Naive thymus-derived CD8-positive, alpha-beta T cell (primary cell): ENCODE data around the gene TNS3. TPM values are rescaled to one million over a fixed set of nuclear protein-coding genes. Genes with fewer than 3 reads are reported as not detected.
A peak's percentile ranks its signal among the peaks of the same experiment; 100 is the strongest.
"Not testable (repeated sequence)": the region's sequence is repeated elsewhere in the genome, so short reads cannot be mapped to it uniquely, and the experiment has no call there.

ENCODE experiments used
- ATAC-seq, 2 donors: fragments of 150-1000 bp; cut with Tn5 transposase in 1 of 2; sonication (Bioruptor Pico), chemical (Tn5 transposase) in 1 of 2; 1 replicate in 1 of 2; 2 replicates in 1 of 2; pipeline ENCODE4 v1.10.0; 2021; ENCODE audit warnings: mild to moderate bottlenecking in 2 of 2, moderate library complexity in 2 of 2
- POLR2A ChIA-PET: fragments of 350-600 bp; sonication (Branson Sonifier 250); formaldehyde crosslinking; loops from one replicate; lab custom pipeline; 2021; ENCODE audit warnings: antibody characterized with exemption; lab: Charles Lee
- DNase-seq, 10 donors: peaks; one replicate each; pipeline versions ENCODE4 v3.0.0 to v3.0.0-alpha.2; 2020 to 2022
- H3K27ac Mint-ChIP-seq, 10 donors: one replicate each; pipeline ENCODE4 v1.8.0; 2020 to 2022; ENCODE audit warnings: mild to moderate bottlenecking in 10 of 10, mixed read lengths in 10 of 10, moderate library complexity in 4 of 10, inconsistent platforms in 1 of 10
- H3K27me3 Mint-ChIP-seq, 5 donors: one replicate each; pipeline ENCODE4 v1.8.0; 2021 to 2022; ENCODE audit warnings: mixed read lengths in 5 of 5
- H3K36me3 Mint-ChIP-seq, 3 donors: one replicate each; pipeline ENCODE4 v1.8.0; 2020 to 2022; ENCODE audit warnings: mixed read lengths in 3 of 3, mild to moderate bottlenecking in 2 of 3, inconsistent platforms in 1 of 3
- H3K4me1 Mint-ChIP-seq, 4 donors: one replicate each; pipeline ENCODE4 v1.8.0; 2021 to 2022; ENCODE audit warnings: mixed read lengths in 4 of 4
- H3K4me3 Mint-ChIP-seq, 10 donors: one replicate each; pipeline ENCODE4 v1.8.0; 2020 to 2022; ENCODE audit warnings: mild to moderate bottlenecking in 10 of 10, mixed read lengths in 10 of 10, moderate library complexity in 6 of 10, inconsistent platforms in 1 of 10
- H3K9me3 Mint-ChIP-seq, 9 donors: one replicate each; pipeline ENCODE4 v1.8.0; 2020 to 2022; ENCODE audit warnings: mixed read lengths in 9 of 9, mild to moderate bottlenecking in 3 of 9, inconsistent platforms in 1 of 9, moderate library complexity in 1 of 9
- polyA plus RNA-seq, 3 donors: library from polyadenylated mRNA; unstranded; fragments of 300-500 nt; fragmentation: Illumina TruSeq; gene quantifications; one replicate each; pipeline ENCODE4 v1.2.3, GENCODE V29; 2021
- total RNA-seq, 8 experiments: library from RNA in 2 of 8; stranded (reverse) in 2 of 8; gene quantifications; one replicate each; pipeline ENCODE4 v1.2.3 and lab custom pipeline; 2021 to 2026

The TNS3 gene
- total and polyA plus RNA-seq, 5 experiments from 2014 or later: 1.2 to 1.6 TPM; not detected in 3

DNA sequence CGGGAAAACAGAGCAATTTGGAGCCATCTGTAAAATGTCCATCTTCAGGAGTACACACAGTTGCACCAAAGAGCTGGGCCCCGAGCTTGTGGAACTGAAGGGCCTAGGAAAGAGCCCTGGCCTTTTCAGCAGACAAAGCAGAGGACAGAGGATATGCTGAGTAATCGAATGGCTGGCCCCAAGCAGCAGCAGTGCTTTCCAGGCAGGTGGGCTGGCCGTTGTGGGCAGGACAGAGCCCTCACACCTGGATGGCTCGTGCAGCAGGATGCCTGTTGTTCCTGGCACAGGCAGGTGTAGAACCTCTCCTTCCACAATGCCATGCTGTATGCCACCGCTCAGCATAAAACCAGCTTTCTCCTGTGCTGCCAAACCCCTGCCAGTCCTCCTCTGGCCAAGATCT is 32.5 kb upstream of the TNS3 start:
- Mint-ChIP-seq H3K27me3 (no peaks in the 10 kb centered on the region), H3K4me3 (no peak overlapping the region), H3K4me1 (no peaks in the 10 kb centered on the region), H3K36me3 (no peaks in the 10 kb centered on the region), H3K9me3 (no peaks in the 10 kb centered on the region), H3K27ac (no peak overlapping the region)
- ATAC-seq (no peak), DNase-seq (no peak)
- POLR2A ChIA-PET: no interaction called here

DNA sequence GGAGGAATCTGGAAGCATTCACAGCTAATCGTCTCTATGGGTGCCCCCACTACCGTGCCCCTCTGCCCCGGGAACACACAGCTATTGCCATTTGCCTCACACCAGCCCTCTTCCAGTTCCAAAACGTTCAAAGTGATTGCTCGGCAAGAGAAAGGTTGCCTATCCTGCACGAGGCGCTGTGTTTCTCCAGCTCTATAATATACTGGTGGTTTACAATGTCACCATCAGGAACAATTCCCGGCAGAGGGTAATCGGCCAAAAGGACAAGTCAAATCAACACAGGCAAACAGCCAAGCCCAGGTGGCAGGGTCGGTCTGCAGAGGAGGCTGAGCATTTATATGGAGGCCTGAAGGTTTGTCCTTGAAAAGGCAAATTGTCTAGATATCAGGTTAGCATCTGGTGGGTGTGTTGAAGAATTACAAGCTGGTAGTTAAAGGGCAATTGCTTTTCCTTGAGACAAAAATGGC is 29.2 kb upstream of the TNS3 start:
- ATAC-seq: no peak
- no peaks in the 10 kb centered on the region for H3K36me3 Mint-ChIP-seq

DNA sequence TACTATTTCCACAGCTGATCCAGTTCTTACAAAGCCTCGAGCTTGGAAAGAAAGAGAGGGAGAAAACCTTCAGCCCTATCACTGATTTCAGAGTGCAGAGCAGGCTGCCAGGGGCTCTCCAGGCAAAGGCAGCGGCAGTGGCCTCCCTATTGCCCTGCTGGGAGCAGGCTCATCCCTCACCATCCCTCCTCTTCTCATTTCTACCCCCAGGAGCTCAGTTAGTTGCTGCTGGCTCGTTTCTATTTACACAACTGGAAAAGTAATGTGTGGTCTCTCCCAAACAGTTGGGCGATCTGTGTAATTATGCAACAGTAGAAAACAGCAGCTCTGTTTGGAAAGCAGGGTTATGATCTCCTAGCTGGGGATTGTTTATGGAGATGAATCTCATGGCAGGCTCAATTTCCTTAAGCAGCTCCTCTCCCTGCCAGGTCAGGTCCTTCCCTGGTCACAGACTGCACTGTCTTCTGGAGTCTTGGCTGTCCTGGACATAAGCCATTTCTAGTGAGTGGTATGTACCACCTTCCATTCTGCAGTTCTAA is 28.7 kb upstream of the TNS3 start:
- no peaks in the 10 kb centered on the region for H3K36me3 Mint-ChIP-seq
- H3K9me3 Mint-ChIP-seq: no peaks in the 10 kb centered on the region
- H3K27me3 Mint-ChIP-seq: no peaks in the 10 kb centered on the region
- H3K27ac Mint-ChIP-seq: no peak overlapping the region
- POLR2A ChIA-PET: no interaction called here
- H3K4me3 Mint-ChIP-seq: no peak overlapping the region
- no peaks in the 10 kb centered on the region for H3K4me1 Mint-ChIP-seq
- no peak for ATAC-seq
- no peak for DNase-seq

More for the DNA sequence above, 29.2 kb upstream of the TNS3 start:
- POLR2A ChIA-PET: no interaction called here
- no peak for DNase-seq
- Mint-ChIP-seq H3K9me3 (no peaks in the 10 kb centered on the region), H3K27me3 (no peaks in the 10 kb centered on the region), H3K4me1 (no peaks in the 10 kb centered on the region), H3K27ac (no peak overlapping the region), H3K4me3 (no peak overlapping the region)

DNA sequence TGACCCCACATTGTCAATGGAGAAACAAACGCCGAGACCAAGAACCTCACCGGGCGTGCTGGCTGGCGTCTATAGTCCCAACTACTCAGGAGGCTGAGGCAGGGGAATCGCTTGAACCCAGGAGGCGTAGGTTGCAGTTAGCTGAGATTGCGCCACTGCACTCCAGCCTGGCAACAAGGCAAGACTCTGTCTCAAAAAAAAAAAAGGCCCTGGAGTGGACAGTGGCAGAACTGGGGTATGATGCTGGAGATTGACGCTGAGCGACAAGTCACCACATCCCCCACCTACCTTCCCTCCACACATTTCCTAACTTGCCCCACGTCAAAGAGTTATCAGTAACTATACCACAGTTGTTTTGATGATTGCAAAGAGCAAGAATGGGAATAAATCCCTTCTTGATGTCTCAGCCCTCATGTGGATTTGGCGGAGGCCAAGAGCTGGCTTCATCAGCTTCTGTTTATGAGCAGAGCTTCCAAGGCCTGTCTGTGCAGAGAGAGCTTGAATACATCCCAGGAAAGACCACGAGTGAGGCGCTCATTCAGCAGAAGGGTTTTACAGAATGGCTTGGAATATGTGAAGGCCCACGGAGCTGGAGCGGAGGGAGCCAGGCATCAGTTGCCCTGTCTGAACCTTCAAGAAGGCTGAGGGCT is 28.0 kb upstream of the TNS3 start:
- no peak overlapping the region for H3K27ac Mint-ChIP-seq
- no peak overlapping the region for H3K4me3 Mint-ChIP-seq
- POLR2A ChIA-PET: no interaction called here
- no peaks in the 10 kb centered on the region for H3K36me3 Mint-ChIP-seq
- H3K27me3 Mint-ChIP-seq: no peaks in the 10 kb centered on the region
- no peaks in the 10 kb centered on the region for H3K9me3 Mint-ChIP-seq
- no peaks in the 10 kb centered on the region for H3K4me1 Mint-ChIP-seq
- no peak for DNase-seq
- ATAC-seq: no peak

DNA sequence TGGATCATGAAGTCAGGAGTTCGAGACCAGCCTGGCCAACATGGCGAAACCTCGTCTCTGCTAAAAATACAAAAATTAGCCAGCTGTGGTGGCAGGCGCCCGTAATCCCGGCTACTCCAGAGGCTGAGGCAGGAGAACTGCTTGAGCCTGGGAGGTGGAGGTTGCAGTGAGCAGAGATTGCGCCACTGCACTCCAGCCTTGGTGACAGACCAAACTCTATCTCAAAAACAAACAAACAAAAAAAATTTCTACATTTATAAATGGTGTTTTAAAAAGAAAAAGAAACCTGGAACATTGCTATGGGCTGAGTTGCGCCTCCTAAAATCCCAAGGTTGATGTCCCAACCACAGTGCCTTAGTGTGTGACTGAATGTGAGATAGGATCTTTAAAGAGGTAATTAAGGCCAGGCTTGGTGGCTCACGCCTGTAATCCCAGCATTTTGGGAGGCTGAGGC is 24.7 kb upstream of the TNS3 start:
- H3K9me3 Mint-ChIP-seq, H3K36me3 Mint-ChIP-seq, DNase-seq, H3K4me3 Mint-ChIP-seq, H3K27ac Mint-ChIP-seq, ATAC-seq, POLR2A ChIA-PET, H3K27me3 Mint-ChIP-seq: not testable (repeated sequence)
- peaks cover 0 to 16% (median 0%) of the 10 kb centered on the region in 4 donors for H3K4me1 Mint-ChIP-seq

DNA sequence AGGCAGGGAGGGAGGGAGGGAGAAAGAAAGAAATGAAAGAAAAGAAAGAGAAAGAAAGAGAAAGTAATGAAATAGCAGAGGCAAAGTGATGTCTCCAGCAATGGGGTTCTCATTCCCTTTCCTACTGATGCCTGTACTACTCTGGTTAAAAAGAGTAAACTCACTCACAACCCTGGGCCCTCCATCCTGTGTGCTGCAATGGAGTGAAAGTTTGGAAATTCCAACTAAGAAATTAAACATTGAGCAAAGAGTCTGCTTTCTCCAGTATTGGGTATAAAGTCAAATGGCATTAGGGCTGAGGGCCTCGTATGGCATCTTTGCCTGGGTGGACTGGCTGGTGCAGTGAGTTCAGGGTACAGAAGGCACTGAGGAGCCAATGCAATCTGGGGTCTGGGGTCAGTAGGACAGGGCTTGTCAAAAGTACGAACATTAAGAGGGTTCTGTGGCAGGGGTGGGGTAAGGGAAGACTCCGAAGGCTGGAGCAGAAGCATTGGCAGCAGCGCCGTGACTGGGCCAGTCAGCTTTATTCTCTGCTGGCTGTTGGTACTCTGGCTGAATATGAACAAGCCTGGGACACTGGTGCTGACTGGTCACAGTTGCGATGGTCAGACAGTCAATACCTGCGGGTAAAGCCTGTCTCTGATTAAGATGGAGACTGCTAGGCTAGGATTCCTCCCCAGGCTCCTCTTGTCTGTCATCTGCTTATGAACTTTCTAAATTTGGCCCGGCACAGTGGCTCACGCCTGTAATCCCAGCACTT is 24.1 kb upstream of the TNS3 start:
- Mint-ChIP-seq H3K27ac (no peak overlapping the region), H3K9me3 (peaks cover 0 to 5% (median 0%) of the 10 kb centered on the region in 9 donors), H3K27me3 (no peaks in the 10 kb centered on the region), H3K36me3 (no peaks in the 10 kb centered on the region), H3K4me3 (no peak overlapping the region), H3K4me1 (peaks cover 0 to 22% (median 0%) of the 10 kb centered on the region in 4 donors)
- DNase-seq (no peak), ATAC-seq (no peak)
- POLR2A ChIA-PET: no interaction called here

DNA sequence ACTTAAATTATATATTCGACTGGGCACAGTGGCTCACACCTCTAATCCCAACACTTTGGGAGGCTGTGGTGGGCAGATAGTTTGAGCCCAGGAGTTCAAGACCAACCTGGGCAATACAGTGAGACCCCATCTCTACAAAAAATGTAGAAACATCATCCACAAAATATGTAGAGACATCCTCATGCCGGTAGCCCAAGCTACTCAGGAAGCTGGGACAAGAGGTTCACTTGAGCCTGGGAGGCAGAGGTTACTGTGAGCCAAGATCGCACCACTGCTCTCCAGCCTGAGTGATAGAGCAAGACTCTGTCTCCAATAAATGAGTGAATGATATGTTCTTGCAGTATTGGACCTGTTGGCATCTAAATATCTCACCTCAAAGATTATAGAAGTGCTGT is 22.6 kb upstream of the TNS3 start:
- H3K36me3 Mint-ChIP-seq: peaks cover 0 to 6% (median 3%) of the 10 kb centered on the region in 3 donors
- POLR2A ChIA-PET: no interaction called here
- DNase-seq (no peak), ATAC-seq (no peak)
- H3K27ac Mint-ChIP-seq: no peak overlapping the region
- no peak overlapping the region for H3K4me3 Mint-ChIP-seq
- H3K27me3 Mint-ChIP-seq: peaks cover 0 to 4% (median 0%) of the 10 kb centered on the region in 5 donors
- H3K9me3 Mint-ChIP-seq: peaks cover 0 to 10% (median 0%) of the 10 kb centered on the region in 9 donors
- H3K4me1 Mint-ChIP-seq: peaks cover 0 to 33% (median 0%) of the 10 kb centered on the region in 4 donors

DNA sequence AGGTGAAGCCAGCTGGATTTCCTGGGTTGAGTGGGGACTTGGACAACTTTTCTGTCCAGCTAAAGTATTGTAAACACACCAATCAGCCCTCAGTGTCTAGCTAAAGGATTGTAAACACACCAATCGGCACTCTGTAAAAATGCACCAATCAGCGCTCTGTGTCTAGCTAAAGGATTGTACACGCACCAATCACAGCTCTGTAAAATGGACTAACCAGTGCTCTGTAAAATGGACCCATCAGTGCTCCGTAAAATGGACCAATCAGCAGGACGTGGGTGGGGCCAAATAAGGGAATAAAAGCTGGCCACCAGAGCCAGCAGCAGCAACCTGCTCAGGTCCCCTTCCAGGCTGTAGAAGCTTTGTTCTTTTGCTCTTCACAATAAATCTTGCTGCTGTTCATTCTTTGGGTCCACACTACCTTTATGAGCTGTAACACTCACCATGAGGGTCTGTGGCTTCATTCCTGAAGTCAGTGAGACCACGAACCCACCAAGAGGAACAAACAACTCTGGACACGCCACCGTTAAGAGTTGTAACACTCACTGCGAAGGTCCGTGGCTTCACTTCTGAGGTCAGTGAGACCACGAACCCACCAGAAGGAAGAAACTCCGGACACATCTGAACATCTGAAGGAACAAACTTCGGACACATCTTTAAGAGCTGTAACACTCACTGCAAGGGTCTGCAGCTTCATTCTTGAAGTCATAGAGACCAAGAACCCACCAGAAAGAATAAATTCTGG is 21.8 kb upstream of the TNS3 start:
- not testable (repeated sequence) for ATAC-seq, H3K36me3 Mint-ChIP-seq, H3K27ac Mint-ChIP-seq, H3K4me3 Mint-ChIP-seq, H3K27me3 Mint-ChIP-seq, DNase-seq
- peaks cover 3 to 15% (median 4%) of the 10 kb centered on the region in 9 donors for H3K9me3 Mint-ChIP-seq
- POLR2A ChIA-PET: interaction anchor here (0.6 kb wide), 1 partner anchor 26 kb away, joined by 4 read pairs; no protein-coding TSS in a partner anchor
- H3K4me1 Mint-ChIP-seq: peaks cover 0 to 33% (median 0%) of the 10 kb centered on the region in 4 donors

DNA sequence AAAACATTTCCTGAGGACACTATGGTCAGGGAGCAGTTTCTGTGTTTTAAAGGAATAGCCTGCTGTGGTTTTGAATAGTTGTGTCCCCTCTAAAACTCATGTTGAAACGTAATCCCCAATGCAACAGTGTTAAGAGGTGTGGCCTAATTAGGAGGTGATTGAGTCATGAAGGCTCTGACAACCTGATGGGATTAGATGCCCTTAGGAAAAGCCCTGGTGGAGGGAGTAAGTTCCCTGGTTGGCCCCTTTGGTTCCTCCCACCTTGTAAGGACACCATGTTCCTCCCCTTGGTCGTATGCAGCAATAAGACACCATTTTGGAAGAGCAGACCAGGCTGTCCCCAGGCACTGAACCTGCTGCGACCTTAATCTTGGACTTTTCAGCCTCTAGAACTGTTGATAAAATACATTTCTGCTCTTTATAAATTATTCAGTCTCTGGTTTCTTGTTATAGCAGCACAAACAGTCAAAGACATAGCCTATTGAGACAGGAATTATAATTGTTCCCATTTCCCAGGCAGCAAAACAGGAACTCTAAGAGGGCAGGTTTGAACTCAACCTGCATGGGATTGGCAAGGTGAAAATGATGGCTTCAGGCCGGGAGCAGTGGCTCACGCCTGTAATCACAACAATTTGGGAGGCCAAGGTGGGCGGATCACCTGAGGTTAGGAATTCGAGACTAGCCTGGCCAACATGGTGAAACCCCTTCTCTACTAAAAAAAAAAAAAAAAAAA is 20.5 kb upstream of the TNS3 start:
- POLR2A ChIA-PET: no interaction called here
- H3K4me1 Mint-ChIP-seq: peaks cover 0 to 33% (median 0%) of the 10 kb centered on the region in 4 donors
- peaks cover 0 to 12% (median 3%) of the 10 kb centered on the region in 3 donors for H3K36me3 Mint-ChIP-seq
- H3K9me3 Mint-ChIP-seq: peaks cover 6 to 28% (median 14%) of the 10 kb centered on the region in 9 donors
- H3K27me3 Mint-ChIP-seq: peaks cover 0 to 8% (median 2%) of the 10 kb centered on the region in 5 donors
- no peak overlapping the region for H3K4me3 Mint-ChIP-seq
- ATAC-seq: no peak
- peak overlapping the region in 2 of 10 donors; percentile 27 to 54 for H3K27ac Mint-ChIP-seq
- DNase-seq: no peak

DNA sequence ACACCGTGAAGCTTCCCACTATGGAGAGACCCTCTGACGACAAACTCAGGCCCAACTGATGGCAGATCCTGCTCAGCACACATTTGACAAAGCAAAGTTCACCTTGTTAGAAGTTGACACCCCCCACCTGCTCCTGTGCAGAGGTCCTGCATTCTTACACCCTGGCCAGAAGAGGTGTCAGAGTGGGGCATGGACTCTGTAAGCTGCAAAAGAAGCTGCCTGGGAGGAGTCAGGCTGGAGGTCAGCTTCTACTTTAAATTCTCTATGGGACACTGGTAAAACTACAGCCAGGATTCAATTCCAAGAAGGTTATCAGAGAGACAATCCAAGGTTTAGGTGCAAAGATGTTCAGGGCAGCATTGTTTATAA is 20.0 kb upstream of the TNS3 start:
- peaks cover 0 to 17% (median 7%) of the 10 kb centered on the region in 3 donors for H3K36me3 Mint-ChIP-seq
- DNase-seq (no peak), ATAC-seq (no peak)
- POLR2A ChIA-PET: no interaction called here
- peak overlapping the region in 2 of 10 donors; percentile 49 to 54 for H3K27ac Mint-ChIP-seq
- H3K9me3 Mint-ChIP-seq: peaks cover 6 to 33% (median 19%) of the 10 kb centered on the region in 9 donors
- H3K4me1 Mint-ChIP-seq: peaks cover 0 to 33% (median 0%) of the 10 kb centered on the region in 4 donors
- no peak overlapping the region for H3K4me3 Mint-ChIP-seq
- H3K27me3 Mint-ChIP-seq: peaks cover 0 to 8% (median 2%) of the 10 kb centered on the region in 5 donors

DNA sequence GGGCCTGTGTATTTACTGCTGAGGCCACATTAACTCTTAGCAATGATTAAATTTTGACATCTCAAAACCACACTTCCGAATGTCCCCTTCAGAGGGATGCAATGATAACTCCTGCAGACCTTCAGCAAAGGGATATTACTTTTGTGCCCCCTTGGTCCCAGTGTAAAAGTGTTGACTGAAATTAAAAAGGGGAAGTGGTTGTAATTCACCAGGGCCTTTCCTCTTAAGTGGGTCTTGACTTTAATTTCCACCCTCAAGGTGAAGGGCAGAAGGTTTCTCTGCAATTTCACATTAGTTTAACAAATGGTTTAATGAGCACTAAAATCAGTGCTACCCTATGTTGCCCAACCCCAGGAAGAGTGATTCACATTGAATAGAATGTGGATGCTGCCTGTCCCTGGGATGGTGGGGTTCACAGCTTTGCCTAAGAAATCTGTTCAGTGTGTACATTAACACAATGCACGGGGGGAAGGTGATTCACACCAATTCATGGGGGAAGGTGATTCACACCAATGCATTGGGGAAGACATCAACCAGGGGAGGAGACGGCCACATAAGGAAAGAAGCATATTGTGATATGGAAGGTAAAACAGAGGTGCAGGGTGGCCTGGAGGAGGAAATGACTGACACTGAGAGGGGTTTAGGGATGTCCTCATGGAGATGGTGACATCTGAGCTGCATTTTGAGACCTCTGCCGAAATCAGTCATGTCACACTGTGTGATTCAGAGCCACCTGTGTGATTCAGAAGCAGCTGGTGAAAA is 19.4 kb upstream of the TNS3 start:
- DNase-seq: no peak
- POLR2A ChIA-PET: no interaction called here
- peaks cover 6 to 39% (median 24%) of the 10 kb centered on the region in 9 donors for H3K9me3 Mint-ChIP-seq
- peaks cover 0 to 18% (median 7%) of the 10 kb centered on the region in 3 donors for H3K36me3 Mint-ChIP-seq
- peaks cover 0 to 33% (median 0%) of the 10 kb centered on the region in 4 donors for H3K4me1 Mint-ChIP-seq
- H3K27ac Mint-ChIP-seq: peak overlapping the region in 2 of 10 donors; percentile 15 to 54
- peak overlapping the region in 1 of 10 donors; percentile 45 for H3K4me3 Mint-ChIP-seq
- H3K27me3 Mint-ChIP-seq: peaks cover 0 to 8% (median 2%) of the 10 kb centered on the region in 5 donors
- peak in 1 of 2 donors; percentile 25 for ATAC-seq
